ENCODE data around the gene REXO4.
"Not testable (repeated sequence)": the region's sequence is repeated elsewhere in the genome, so short reads cannot be mapped to it uniquely, and the experiment has no call there.

REXO4 gene

GRCh38 chr9:133420392-133420827 is 2.6 kb upstream of the REXO4 start:
- no peak for DNase-seq (ENCODE audit: low read depth in 2 of 2)

GRCh38 chr9:133419005-133419404 is 1.2 kb upstream of the REXO4 start:
- DNase-seq (ENCODE audit: low read depth in 2 of 2), result no peak

GRCh38 chr9:133415170-133415569 is 2.6 kb downstream of the REXO4 start:
- no peak for DNase-seq (ENCODE audit: low read depth in 2 of 2)

- no peak for DNase-seq (ENCODE audit: low read depth in 2 of 2)
Observed at GRCh38 chr9:133408042-133408441, 9.8 kb downstream of the REXO4 start.

GRCh38 chr9:133406480-133407307 is 11.1 kb downstream of the REXO4 start:
- DNase-seq (ENCODE audit: low read depth in 2 of 2), result peak; percentile 15 to 19

GRCh38 chr9:133405508-133406438 is 12.0 kb downstream of the REXO4 start:
- DNase-seq (ENCODE audit: low read depth in 2 of 2), result no peak

GRCh38 chr9:133404454-133405002 is 13.3 kb downstream of the REXO4 start:
- no peak for DNase-seq (ENCODE audit: low read depth in 2 of 2)

- no peak for DNase-seq (ENCODE audit: low read depth in 2 of 2)
Observed at GRCh38 chr9:133403766-133404453, 13.9 kb downstream of the REXO4 start.

GRCh38 chr9:133402689-133403088 is 15.1 kb downstream of the REXO4 start:
- DNase-seq (ENCODE audit: low read depth in 2 of 2), result no peak

GRCh38 chr9:133401588-133401987 is 16.2 kb downstream of the REXO4 start:
- DNase-seq (ENCODE audit: low read depth in 2 of 2), result no peak

- no peak for DNase-seq (ENCODE audit: low read depth in 2 of 2)
Observed at GRCh38 chr9:133400292-133400691, 17.5 kb downstream of the REXO4 start.

GRCh38 chr9:133397895-133398294 is 19.9 kb downstream of the REXO4 start:
- no peak for DNase-seq (ENCODE audit: low read depth in 2 of 2)

- no peak for DNase-seq (ENCODE audit: low read depth in 2 of 2)
Observed at GRCh38 chr9:133397370-133397769, 20.4 kb downstream of the REXO4 start.

GRCh38 chr9:133396952-133397351 is 20.9 kb downstream of the REXO4 start:
- DNase-seq (ENCODE audit: low read depth in 2 of 2), result no peak

GRCh38 chr9:133394687-133395271 is 23.0 kb downstream of the REXO4 start:
- no peak for DNase-seq (ENCODE audit: low read depth in 2 of 2)

GRCh38 chr9:133393399-133393798 is 24.4 kb downstream of the REXO4 start:
- DNase-seq (ENCODE audit: low read depth in 2 of 2), result no peak

- DNase-seq (ENCODE audit: low read depth in 2 of 2), result not testable (repeated sequence)
Observed at GRCh38 chr9:133392308-133392707, 25.5 kb downstream of the REXO4 start.

- not testable (repeated sequence) for DNase-seq (ENCODE audit: low read depth in 2 of 2)
Observed at GRCh38 chr9:133391449-133391848, 26.4 kb downstream of the REXO4 start.

- DNase-seq (ENCODE audit: low read depth in 2 of 2), result no peak
Observed at GRCh38 chr9:133390713-133391112, 27.1 kb downstream of the REXO4 start.

- DNase-seq (ENCODE audit: low read depth in 2 of 2), result no peak
Observed at GRCh38 chr9:133389562-133389961, 28.2 kb downstream of the REXO4 start.

GRCh38 chr9:133389025-133389557 is 28.7 kb downstream of the REXO4 start:
- DNase-seq (ENCODE audit: low read depth in 2 of 2), result no peak

Measured in fibroblast of skin of left quadriceps (primary cell).